Progenitor cell of endocrine pancreas (in vitro differentiated cells): ENCODE measurements around the gene ANO6. TPM values are rescaled to one million over a fixed set of nuclear protein-coding genes. Genes with fewer than 3 reads are reported as not detected.

ENCODE experiments used
- DNase-seq: peaks from one replicate; pipeline ENCODE4 v3.0.0; 2021; ENCODE audit warnings: low spot score; ENCODE audit not compliant: unreplicated experiment
- H3K27ac Mint-ChIP-seq: 2 replicates; pipeline ENCODE4 v1.8.0; 2021; ENCODE audit warnings: mild to moderate bottlenecking, moderate library complexity, mixed read lengths
- H3K27me3 Mint-ChIP-seq: 2 replicates; pipeline ENCODE4 v1.8.0; 2021; ENCODE audit warnings: mixed read lengths
- H3K36me3 Mint-ChIP-seq: 2 replicates; pipeline ENCODE4 v1.8.0; 2022; ENCODE audit warnings: mixed read lengths; ENCODE audit not compliant: insufficient read depth
- H3K4me1 Mint-ChIP-seq: 2 replicates; pipeline ENCODE4 v1.8.0; 2021; ENCODE audit warnings: low read depth, mixed read lengths
- H3K4me3 Mint-ChIP-seq: 2 replicates; pipeline ENCODE4 v1.8.0; 2021; ENCODE audit warnings: low read depth, mild to moderate bottlenecking, moderate library complexity, mixed read lengths
- H3K9me3 Mint-ChIP-seq: 2 replicates; pipeline ENCODE4 v1.8.0; 2021; ENCODE audit warnings: low read depth, mixed read lengths
- total RNA-seq: library from RNA; stranded (reverse); gene quantifications from 2 replicates; pipeline ENCODE4 v1.2.1, GENCODE V29; 2021
- TF ChIP-seq, protein P1 (sequence below): fragments of 200-600 bp; sonication (generic); IDR thresholded peaks from one replicate; pipeline ENCODE4 v1.5.0; 2021; ENCODE audit warnings: antibody characterized with exemption, mild to moderate bottlenecking; ENCODE audit not compliant: unreplicated experiment

ANO6 gene
- total RNA-seq, 1 donor from 2014 or later: 39.2 TPM

DNA sequence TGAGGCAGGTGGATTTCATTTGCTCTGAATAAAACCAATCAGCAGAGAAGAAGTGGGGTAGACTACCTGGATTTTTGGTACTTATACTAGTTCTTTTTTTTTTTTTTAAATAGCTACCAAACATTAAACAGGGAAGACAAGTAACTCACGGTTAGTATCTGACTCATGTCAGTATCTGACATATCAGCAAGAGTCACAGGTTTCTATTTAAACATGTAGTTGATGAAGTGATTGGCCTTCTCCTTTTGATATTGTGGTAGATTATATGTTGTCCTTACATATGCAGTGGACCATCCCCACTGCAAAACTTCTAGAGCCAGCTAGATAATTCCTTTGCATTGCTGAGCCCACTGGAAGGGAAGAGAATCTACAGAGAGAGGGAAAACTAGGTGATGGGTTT is 208.0 kb downstream of the ANO6 start:
- peaks cover 36% of the 10 kb centered on the region for H3K36me3 Mint-ChIP-seq
- no peaks in the 10 kb centered on the region for H3K27me3 Mint-ChIP-seq
- H3K4me1 Mint-ChIP-seq: peaks cover 4% of the 10 kb centered on the region
- no peak overlapping the region for H3K4me3 Mint-ChIP-seq
- TF ChIP-seq, protein P1, sequence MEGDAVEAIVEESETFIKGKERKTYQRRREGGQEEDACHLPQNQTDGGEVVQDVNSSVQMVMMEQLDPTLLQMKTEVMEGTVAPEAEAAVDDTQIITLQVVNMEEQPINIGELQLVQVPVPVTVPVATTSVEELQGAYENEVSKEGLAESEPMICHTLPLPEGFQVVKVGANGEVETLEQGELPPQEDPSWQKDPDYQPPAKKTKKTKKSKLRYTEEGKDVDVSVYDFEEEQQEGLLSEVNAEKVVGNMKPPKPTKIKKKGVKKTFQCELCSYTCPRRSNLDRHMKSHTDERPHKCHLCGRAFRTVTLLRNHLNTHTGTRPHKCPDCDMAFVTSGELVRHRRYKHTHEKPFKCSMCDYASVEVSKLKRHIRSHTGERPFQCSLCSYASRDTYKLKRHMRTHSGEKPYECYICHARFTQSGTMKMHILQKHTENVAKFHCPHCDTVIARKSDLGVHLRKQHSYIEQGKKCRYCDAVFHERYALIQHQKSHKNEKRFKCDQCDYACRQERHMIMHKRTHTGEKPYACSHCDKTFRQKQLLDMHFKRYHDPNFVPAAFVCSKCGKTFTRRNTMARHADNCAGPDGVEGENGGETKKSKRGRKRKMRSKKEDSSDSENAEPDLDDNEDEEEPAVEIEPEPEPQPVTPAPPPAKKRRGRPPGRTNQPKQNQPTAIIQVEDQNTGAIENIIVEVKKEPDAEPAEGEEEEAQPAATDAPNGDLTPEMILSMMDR: no peak
- H3K27ac Mint-ChIP-seq: no peak overlapping the region
- no peaks in the 10 kb centered on the region for H3K9me3 Mint-ChIP-seq
- no peak for DNase-seq

GRCh38 chr12:45425426-45425825 is 209.5 kb downstream of the ANO6 start:
- H3K4me3 Mint-ChIP-seq: no peak overlapping the region
- H3K9me3 Mint-ChIP-seq: no peaks in the 10 kb centered on the region
- no peaks in the 10 kb centered on the region for H3K27me3 Mint-ChIP-seq
- no peak overlapping the region for H3K27ac Mint-ChIP-seq
- TF ChIP-seq, protein P1: no peak
- peaks cover 4% of the 10 kb centered on the region for H3K4me1 Mint-ChIP-seq
- peaks cover 40% of the 10 kb centered on the region for H3K36me3 Mint-ChIP-seq
- no peak for DNase-seq

GRCh38 chr12:45426294-45426693 is 210.4 kb downstream of the ANO6 start:
- Mint-ChIP-seq H3K4me1 (peaks cover 4% of the 10 kb centered on the region), H3K27me3 (no peaks in the 10 kb centered on the region), H3K4me3 (no peak overlapping the region), H3K27ac (no peak overlapping the region), H3K9me3 (no peaks in the 10 kb centered on the region), H3K36me3 (peaks cover 41% of the 10 kb centered on the region)
- TF ChIP-seq, protein P1: no peak
- no peak for DNase-seq

GRCh38 chr12:45427042-45427441 is 211.1 kb downstream of the ANO6 start:
- H3K9me3 Mint-ChIP-seq: no peaks in the 10 kb centered on the region
- H3K27ac Mint-ChIP-seq: no peak overlapping the region
- no peaks in the 10 kb centered on the region for H3K27me3 Mint-ChIP-seq
- H3K36me3 Mint-ChIP-seq: peaks cover 41% of the 10 kb centered on the region
- TF ChIP-seq, protein P1: no peak
- H3K4me1 Mint-ChIP-seq: peaks cover 4% of the 10 kb centered on the region
- DNase-seq: no peak
- no peak overlapping the region for H3K4me3 Mint-ChIP-seq

DNA sequence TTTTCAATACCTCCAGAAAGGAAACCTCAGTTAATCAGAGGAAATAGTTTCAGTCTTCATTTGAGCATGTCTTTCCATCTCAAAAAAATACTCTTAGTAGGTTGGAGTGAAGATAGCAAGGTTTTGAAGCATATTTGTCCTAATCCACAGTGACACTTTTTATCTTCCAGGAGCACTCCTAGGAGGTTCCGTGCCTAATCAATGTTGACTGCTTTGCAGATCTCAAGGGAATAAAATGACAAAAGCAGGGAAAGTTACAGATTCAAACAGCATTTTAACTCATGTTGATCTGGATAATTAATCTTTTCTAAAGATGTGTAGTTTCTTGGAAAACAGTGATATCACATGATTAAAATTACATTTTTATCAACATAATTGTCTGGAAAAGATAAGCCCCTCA is 213.9 kb downstream of the ANO6 start:
- peaks cover 5% of the 10 kb centered on the region for H3K4me1 Mint-ChIP-seq
- H3K4me3 Mint-ChIP-seq: no peak overlapping the region
- DNase-seq: no peak
- no peaks in the 10 kb centered on the region for H3K9me3 Mint-ChIP-seq
- H3K27me3 Mint-ChIP-seq: no peaks in the 10 kb centered on the region
- TF ChIP-seq, protein P1: no peak
- peaks cover 32% of the 10 kb centered on the region for H3K36me3 Mint-ChIP-seq
- no peak overlapping the region for H3K27ac Mint-ChIP-seq
